ENCODE results near the gene PRPF6. TPM values are rescaled to one million over a fixed set of nuclear protein-coding genes. Genes with fewer than 3 reads are reported as not detected.

PRPF6 gene, protein sequence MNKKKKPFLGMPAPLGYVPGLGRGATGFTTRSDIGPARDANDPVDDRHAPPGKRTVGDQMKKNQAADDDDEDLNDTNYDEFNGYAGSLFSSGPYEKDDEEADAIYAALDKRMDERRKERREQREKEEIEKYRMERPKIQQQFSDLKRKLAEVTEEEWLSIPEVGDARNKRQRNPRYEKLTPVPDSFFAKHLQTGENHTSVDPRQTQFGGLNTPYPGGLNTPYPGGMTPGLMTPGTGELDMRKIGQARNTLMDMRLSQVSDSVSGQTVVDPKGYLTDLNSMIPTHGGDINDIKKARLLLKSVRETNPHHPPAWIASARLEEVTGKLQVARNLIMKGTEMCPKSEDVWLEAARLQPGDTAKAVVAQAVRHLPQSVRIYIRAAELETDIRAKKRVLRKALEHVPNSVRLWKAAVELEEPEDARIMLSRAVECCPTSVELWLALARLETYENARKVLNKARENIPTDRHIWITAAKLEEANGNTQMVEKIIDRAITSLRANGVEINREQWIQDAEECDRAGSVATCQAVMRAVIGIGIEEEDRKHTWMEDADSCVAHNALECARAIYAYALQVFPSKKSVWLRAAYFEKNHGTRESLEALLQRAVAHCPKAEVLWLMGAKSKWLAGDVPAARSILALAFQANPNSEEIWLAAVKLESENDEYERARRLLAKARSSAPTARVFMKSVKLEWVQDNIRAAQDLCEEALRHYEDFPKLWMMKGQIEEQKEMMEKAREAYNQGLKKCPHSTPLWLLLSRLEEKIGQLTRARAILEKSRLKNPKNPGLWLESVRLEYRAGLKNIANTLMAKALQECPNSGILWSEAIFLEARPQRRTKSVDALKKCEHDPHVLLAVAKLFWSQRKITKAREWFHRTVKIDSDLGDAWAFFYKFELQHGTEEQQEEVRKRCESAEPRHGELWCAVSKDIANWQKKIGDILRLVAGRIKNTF
- total RNA-seq (ENCODE audit: insufficient read depth, low replicate concordance) = 44.1 TPM

DNA sequence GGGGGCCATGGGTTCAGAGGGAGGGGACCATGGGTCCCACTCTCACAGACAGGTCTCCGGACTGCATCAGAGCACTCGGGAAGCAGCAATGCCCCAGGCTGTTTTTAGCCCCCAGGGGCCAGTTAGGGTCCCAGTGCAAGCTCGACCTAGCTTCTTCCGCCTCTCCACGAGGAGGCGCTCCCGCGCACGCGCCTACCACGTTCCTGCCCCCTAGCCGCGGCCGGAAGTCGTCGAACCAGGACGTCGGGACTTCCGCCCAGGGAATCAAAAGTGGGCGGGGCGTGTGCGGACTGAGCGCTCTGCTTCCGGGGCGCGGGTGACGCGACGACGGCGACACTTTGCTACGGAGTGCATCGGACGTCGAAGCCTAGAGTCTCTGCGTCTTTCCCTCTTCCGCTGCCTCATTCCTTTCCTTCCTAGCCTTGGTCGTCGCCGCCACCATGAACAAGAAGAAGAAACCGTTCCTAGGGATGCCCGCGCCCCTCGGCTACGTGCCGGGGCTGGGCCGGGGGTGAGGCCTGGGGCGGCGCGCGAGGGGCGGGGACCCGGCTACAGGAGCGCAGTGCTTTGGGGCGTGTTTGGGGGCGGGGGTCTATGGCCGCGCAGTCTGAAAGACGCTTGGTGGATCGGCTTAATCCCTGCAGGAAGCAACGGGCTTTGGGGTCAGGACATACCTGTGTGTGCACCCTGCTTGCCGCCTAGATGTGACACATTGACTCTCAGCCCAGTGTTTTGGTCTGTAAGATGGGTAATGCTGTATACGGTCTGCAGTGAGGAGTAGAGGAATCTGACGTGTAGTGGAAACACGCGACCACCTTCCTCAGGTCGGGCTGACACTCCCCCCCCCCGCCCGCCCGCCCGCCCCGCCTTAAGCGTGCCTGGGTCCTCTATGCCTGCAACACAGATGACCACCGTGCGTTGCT lies at the start of gene PRPF6:
TSS of gene PRPF6 (plus strand) at position 327 of the 923 bp plus-strand sequence. CDS start at position 441, 114 bp downstream.
- peak; percentile 97 for DNase-seq (ENCODE audit: low spot score)

DNA sequence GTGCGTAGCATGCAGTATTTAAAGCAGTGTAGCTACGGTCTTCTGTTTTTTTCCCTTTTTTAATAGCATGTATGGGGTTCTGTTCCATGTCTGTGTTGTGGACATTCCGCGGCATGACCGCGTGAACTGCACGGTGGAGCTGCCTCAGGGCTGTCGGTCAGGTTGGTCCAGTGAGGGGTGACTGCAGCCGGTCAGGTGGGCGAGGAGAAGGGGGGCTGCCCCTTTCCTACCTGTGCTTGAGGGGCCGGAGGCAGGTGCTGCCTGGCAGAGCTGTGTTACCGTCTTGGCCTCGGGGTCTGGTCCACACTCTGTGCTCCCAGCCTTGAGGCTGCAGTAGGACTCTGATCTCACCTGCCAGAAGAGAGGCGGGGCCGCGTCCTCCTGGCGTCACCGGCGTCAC lies 49.2 kb upstream of the PRPF6 start:
- no peak for DNase-seq (ENCODE audit: low spot score)

DNA sequence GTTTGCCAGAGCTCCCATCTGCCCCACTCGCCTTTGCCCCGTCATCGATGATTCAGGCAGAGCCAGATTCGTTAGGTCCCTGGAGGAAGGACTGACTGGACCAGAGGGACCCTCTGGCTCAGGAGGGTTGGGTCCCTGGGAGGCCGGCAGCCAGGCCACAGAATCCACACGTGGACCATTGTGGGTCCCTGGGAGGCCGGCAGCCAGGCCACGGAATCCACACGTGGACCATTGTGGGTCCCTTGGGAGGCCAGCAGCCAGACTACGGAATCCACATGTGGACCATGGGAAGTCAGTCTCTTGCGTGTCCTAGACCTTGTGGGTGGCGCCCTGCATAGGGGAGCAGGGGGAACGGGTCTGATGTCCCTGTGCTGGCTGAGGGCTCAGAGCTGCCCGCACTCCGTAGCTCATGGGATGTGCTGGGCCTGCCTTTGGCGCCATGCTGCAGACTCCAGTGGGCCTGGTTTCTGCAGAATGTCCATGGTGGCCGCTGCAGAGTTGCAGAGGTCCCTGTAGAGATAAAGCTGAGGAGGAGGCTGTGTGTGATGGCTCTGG lies 48.2 kb upstream of the PRPF6 start:
- no peak for DNase-seq (ENCODE audit: low spot score)

DNA sequence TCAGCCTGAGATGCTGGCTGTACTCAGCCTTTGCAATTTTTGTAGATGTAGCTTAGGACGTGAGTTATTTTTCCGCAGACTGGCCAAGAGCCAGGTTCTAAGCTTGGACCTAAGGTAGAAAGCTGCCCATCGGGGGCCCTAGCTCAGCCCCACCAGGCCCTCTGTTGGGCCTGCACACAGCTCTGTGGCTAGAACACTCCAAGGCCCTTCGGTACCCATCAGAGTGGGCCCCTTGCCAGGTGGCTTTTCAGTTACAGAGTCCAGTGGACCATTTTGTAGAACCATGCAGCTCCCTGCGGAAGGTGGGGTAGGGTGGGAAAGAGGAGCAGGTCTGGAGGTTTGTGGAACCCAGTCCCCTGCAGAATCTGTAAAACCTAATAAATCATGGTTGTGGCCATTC lies 47.3 kb upstream of the PRPF6 start:
- no peak for DNase-seq (ENCODE audit: low spot score)

DNA sequence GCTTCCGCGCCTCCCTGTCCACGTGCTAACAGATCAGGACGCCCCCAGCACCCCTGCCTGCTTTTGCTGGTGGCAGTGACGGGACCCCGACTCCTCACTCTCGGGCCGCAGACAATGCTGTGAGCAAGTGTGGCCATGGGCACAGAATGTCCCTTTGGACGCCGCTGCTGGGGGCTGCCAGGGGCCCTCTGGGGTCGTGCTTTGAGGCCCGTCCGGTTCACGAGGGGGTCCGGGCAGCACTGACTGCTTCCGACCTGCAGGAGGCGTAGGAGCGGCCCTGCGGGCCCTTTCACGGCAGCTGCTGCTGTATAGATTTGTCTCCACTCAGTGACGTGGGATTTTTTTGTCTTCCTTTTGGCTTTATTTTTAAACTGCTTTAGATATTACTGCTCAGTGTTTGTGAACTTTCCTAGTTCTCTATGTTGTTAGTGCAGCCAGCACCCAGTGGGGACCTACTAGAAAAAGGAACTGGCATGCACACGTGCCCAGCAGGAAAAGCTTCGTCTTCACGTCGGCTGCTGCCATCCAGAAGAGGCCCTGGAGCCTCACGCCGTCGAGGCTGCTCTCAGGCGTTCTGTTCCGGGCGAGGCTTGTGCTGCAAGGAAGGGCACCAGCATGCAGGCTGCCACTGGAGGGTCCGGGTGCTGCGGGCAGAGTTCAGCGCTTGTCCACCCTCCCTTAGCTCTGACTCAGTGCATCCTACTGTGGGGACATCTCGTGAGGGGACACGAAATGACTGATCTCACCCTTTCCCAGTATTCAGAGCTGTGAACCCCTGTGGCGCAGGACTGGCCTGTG lies 46.5 kb upstream of the PRPF6 start:
- no peak for DNase-seq (ENCODE audit: low spot score)

DNA sequence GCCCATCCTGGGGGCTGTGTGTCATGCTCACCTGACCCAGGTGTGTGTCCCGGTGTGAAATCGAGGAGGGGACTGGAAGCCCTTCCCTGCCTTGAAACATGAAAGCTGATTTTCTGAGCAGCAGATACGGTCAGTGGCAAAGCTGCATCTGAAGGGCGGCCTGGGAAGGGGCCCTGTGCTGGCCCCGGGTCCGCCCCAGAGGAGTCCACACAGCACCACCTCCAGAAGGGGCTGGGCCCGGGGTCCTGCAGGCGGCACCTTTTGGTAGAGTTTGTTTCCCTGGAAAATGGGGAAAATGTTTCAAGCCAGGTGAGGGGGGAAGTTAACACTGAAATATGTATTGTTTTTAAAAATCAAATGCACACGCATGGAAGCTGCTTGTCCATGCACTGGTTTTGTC lies 45.5 kb upstream of the PRPF6 start:
- DNase-seq (ENCODE audit: low spot score) = no peak

DNA sequence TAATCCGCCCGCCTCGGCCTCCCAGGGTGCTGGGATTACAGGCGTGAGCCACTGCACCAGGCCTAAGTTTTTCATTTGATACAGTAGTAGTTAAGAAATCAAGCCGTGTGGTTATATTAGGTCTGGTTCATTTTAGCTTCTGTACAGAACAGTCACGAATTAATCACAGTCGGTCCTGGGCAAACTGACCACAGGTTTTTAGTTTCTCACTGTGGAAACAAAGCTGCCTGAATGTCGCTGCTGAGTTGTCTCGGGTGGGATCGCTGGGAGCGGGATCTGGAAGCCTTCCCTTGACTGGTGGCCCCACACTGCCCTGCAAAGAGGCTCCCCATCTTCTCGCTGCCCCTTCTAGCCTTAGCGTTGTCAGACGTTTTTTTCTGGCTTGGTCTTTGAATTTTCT lies 43.3 kb upstream of the PRPF6 start:
- no peak for DNase-seq (ENCODE audit: low spot score)

DNA sequence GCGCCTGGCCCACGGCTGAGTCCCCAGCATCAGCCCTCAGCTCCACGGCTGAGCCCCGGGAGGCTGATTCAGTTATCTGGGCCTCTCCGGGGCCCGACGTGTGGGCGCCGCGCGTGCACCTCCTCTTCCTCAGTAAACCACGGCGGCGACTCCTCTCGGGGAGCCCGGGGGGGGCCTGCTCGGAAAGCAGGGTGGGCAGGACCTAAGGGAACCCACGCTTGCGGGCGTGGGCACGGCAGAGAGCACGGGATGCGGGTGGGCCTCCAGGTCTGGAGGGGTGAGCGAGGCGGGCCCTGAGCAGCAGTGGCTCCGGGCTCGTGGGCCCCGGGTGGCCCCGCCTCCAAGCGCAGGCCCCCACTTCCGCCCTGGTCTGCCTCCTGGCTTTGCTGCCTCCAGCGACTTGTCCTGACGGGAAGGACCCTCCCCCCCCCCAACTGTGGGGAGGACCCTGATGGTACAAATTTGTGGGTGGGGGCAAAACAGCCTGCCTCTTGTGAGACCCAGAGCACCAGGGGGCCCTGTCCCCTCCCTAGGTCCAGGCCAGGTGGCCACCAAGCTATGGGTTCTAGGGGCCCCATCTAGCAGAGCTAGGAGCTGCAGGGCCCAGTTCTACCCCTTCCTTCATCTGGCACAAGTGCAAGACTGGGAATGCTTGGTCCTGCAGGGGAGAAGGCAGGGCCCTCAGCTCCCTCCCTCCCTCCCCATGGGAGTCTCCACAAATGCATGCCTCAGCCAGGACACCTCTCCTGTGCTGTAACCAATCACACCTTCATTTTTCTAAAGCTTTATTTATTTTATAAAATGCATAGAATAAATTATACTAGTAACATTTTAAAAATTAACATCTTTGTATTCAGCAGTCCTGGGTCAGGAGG lies 41.6 kb upstream of the PRPF6 start:
- DNase-seq (ENCODE audit: low spot score) = no peak

DNA sequence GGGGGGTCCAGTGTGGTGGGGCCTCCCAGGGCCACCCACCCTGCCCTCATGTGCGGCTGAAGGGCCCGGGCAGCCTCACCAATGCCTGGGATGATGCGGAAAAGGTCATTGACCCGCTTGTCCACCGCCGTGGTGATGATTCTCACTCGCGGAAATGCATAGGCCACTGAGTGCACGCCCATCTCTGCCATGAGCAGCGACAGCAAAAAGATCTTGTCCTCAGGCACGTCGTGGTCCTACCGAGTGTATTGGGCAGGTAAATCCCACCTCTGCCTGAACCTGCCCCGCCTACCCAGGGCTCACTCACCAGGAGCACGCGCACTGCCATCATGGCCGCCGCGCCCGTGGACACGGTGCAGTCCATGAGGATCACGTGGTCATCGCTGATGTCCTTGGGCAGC lies 40.9 kb upstream of the PRPF6 start:
- DNase-seq (ENCODE audit: low spot score) = no peak

DNA sequence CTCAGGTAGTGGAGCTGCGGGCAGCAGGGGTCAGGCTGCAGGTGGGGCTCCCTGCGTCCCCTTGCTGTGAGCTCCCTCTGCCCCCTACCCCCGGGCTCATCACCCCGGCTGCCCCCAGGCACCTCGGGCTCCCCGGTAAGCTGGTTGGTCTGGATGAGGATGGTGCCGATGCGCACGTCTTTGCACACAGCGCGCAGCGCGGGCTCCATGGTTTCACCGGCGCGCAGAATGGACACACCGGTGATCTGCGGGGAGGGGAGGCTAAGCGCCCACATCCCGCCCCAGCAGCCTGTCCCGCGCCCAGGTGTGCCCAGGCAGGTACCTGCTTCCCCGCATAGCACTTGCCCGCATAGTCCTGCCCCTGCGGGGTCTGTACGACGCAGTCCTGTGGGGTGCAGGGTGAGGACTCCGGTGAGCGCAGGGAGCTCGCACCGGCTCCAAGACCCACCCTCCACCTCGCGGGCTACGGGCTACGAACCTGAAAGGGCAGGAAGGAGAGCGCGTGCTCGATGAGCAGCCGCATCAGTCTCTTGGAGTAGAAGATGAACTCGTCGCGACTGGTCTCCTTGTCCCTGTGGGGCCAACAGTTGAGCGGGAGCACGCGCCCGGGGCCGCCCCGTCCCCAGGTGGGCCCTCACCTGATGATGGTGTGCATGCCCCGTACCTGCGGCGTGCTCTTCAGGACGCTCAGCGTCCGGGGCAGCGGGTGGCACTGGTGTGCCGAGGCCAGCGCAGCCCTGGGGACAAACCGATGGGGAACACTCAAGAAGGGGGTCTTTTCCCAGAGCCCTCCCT lies 40.3 kb upstream of the PRPF6 start:
- no peak for DNase-seq (ENCODE audit: low spot score)

DNA sequence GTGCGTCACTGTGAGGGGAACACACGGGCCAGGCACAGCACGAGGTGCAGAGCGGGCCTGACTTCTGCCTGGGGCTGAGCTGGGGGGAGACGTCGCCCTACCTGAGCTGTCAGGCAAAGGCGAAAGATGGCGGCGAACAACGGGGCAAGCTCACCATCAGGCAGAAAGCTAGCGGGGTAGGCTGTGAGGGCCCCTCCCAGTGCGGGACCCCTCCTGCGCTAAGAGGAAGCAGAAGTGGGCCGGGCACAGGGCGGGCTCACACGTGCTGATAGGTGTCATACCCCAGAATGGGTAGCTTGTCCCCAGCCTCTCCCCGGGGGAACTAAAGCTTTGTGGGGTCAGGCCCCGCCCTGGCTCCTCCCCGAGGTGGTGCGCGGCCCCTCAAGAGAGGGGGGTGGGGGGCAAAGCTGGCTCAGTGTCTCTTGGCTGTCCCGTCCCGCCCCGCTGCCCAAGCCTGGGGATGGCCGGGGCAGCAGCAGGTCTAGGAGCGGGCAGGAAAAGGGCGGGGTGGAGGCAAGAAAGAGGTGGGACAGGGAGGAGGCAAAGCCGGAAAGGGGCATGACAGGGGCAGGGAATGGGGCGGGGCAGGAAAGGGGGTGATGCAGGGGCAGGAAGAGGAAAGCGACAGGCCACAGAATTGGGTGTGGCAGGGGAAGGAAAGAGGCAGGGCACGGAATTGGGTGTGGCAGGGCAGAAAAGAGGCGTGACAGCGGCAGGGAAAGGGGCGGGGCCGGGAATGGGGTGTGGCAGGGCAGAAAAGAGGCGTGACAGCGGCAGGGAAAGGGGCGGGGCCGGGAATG lies 39.5 kb upstream of the PRPF6 start:
- DNase-seq (ENCODE audit: low spot score) = no peak

DNA sequence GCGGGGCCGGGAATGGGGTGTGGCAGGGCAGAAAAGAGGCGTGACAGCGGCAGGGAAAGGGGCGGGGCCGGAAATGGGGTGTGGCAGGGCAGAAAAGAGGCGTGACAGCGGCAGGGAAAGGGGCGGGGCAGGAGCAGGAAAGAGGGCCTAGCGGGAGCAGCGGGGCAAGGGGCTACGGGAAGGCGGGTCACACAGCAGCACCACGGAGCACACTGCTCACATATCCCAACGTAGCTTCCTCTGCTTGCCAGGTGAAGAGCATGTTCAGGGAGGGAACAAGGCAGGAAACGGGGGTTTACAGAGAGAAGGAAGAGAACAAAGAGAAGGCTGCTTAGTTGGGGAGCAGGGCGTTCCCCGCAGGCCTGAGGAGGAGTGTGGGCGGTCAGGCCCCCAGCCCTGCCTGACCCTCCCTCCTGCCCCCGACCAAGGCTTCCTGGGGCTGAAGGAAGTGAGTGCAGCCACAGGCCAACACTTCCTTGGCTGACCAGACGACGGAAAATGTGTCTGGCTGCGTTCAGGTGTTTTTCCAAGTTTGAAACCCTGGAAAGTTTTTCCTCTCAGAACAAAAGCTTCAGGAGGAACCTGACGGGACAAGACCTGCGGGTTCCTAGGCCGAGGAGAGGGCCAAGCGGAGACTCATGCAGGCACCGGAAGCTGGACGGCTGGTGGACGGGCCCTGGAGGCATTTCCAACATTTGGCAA lies 38.5 kb upstream of the PRPF6 start:
- DNase-seq (ENCODE audit: low spot score) = no peak

DNA sequence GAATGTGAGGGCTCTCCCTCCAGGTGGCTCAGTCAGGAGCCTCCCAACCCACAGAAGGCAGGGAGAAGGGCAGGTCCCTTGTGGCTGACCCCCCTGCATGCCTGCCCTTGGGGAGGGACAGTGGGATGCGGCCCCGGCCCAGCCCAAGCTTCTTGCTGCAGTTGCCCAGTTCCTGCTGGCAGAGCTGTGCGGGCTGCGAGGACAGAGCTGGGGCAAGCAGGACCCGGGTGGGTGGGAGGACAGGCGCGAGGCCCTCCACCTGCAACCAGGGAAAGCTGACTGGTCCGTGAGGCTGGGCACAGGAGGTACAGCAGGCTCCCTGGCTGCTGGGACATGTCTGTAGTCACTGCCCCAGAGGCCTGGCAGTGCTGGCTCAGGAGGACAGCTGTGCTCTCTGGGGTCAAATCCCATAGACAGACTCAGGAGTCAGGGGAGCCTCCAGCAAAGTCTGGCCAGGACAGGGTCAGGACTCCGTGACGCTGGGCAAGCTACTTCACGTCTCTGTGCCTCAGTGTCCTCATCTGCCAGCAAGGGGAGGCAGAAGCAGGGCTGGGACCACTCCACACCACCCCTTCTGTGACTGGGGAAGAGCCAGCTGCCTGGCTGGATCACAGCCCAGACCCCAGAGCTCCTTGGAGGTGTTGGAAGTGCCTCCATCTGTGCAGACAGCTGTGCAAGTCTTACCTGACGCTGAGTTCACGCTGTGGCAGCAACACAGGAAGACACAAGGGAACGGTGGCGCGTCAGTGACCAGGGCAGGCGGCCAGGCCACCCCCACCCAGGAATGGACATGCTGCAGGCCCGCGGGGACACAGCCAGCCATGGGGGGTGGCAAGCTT lies 37.7 kb upstream of the PRPF6 start:
- DNase-seq (ENCODE audit: low spot score) = no peak

DNA sequence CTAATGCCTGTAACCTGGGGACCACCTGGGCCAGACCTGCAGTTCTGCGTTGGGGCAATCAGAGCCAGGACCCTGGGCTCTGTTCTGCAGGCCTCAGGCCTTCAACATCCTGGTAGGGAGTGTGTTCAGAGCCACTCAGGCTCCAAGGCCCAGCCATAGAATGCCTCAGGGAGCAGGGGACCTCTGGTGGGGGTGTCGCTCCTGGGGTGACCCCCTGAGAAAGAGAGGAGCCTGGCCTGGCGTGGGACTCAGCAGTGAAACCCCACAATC lies 37.2 kb upstream of the PRPF6 start:
- no peak for DNase-seq (ENCODE audit: low spot score)

DNA sequence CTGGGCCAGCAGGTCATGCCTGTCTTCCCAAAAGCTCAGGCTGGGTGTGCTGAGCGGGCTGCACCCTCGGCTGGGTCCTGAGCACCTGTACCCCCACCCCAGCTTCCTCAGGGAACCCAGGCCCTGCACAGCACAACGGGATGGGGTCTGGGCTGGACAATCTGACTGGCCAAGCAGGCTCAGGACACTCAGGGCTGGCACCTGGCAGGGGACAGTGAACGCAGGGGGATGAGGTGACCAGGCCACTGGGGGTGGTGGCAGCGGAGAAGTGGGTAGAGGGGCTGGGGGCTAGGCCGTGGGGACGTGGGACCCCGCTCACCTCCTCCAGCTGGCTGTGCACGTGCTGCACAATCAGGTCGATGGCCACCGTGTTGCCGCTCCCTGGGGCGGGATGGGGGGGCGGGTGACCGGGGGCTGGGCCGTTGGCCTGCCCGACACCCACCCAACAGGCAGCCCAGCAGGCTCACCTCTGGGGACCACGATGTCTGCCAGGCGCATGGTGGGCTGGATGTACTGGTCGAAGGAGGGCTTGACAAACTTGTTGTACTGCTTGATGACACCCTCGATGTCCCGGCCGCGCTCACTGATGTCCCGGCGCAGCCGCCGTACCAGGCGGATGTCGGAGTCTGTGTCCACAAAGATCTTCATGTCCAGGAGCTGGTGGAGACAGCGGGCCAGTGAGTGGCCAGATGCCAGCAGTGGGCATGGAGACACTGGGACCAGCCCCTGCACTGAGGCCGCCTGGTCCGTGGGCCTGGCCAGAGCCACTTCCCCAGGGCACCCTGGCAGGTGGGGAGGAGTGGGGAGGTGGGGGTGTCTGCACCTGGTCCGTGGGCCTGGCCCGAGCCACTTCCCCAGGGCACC lies 36.6 kb upstream of the PRPF6 start:
- no peak for DNase-seq (ENCODE audit: low spot score)
